GM23338 (cell line): ENCODE data around the gene MRPS26. TPM values are rescaled to one million over a fixed set of nuclear protein-coding genes. Genes with fewer than 3 reads are reported as not detected.

Experiments
- ATAC-seq: fragments of 200-7000 bp; cut with Tn5 transposase; 3 replicates; pipeline ENCODE4 v1.9.1; 2020
- DNase-seq: peaks from one replicate; pipeline ENCODE4 v3.0.0-alpha.2; 2015; ENCODE audit warnings: low spot score
- H2AFZ ChIP-seq: fragments of 200-600 bp; sonication (generic); 2 replicates; pipeline ENCODE4 v1.8.0; 2016; ENCODE audit warnings: antibody characterized with exemption, mild to moderate bottlenecking, moderate library complexity
- H3F3A ChIP-seq: fragments of 200-600 bp; sonication (generic); replicated peaks from 2 replicates; pipeline ENCODE4 v1.8.0; 2017; ENCODE audit warnings: antibody characterized with exemption, mixed run types, low read depth
- H3K27ac ChIP-seq: fragments of 200-600 bp; sonication (generic); 2 replicates; pipeline ENCODE4 v1.6.1; 2016; ENCODE audit warnings: low read depth
- H3K27me3 ChIP-seq: fragments of 200-600 bp; sonication (generic); 2 replicates; pipeline ENCODE4 v1.8.0; 2016; ENCODE audit warnings: mild to moderate bottlenecking, mixed run types, moderate library complexity; ENCODE audit not compliant: insufficient read depth
- H3K36me3 ChIP-seq: fragments of 200-600 bp; sonication (generic); 2 replicates; pipeline ENCODE4 v1.8.0; 2016; ENCODE audit warnings: mild to moderate bottlenecking; ENCODE audit not compliant: insufficient read depth
- H3K4me1 ChIP-seq: fragments of 200-600 bp; sonication (generic); 2 replicates; pipeline ENCODE4 v1.8.0; 2016; ENCODE audit warnings: mild to moderate bottlenecking, moderate library complexity; ENCODE audit not compliant: insufficient read depth
- H3K4me2 ChIP-seq: fragments of 200-600 bp; sonication (generic); 2 replicates; pipeline ENCODE4 v1.7.1; 2017; ENCODE audit warnings: mixed run types
- H3K4me3 ChIP-seq: fragments of 200-600 bp; sonication (generic); 2 replicates; pipeline ENCODE4 v1.6.1; 2016; ENCODE audit warnings: mixed run types
- H3K79me2 ChIP-seq: fragments of 200-600 bp; sonication (generic); replicated peaks from 2 replicates; pipeline ENCODE4 v1.8.0; 2017; ENCODE audit warnings: mild to moderate bottlenecking; ENCODE audit not compliant: insufficient read depth
- H3K9me2 ChIP-seq: fragments of 200-600 bp; sonication (generic); 2 replicates; pipeline ENCODE4 v1.8.0; 2017; ENCODE audit not compliant: insufficient read depth
- H4K20me1 ChIP-seq: fragments of 200-600 bp; sonication (generic); replicated peaks from 2 replicates; pipeline ENCODE4 v1.8.0; 2017; ENCODE audit warnings: mild to moderate bottlenecking; ENCODE audit not compliant: insufficient read depth
- H3K27ac Mint-ChIP-seq: 2 replicates; pipeline ENCODE4 v1.8.0; 2020; ENCODE audit warnings: inconsistent platforms, mild to moderate bottlenecking, moderate library complexity, mixed read lengths
- H3K27me3 Mint-ChIP-seq: 3 replicates; pipeline ENCODE4 v1.8.0; 2022; ENCODE audit warnings: low read depth, mild to moderate bottlenecking, moderate library complexity, mixed read lengths, inconsistent platforms; ENCODE audit not compliant: insufficient read depth, poor library complexity
- H3K36me3 Mint-ChIP-seq: 3 replicates; pipeline ENCODE4 v1.8.0; 2021; ENCODE audit warnings: low read depth, mild to moderate bottlenecking, inconsistent platforms, moderate library complexity, mixed read lengths
- H3K4me1 Mint-ChIP-seq: 3 replicates; pipeline ENCODE4 v1.8.0; 2020; ENCODE audit warnings: mild to moderate bottlenecking, inconsistent platforms, mixed read lengths
- H3K4me3 Mint-ChIP-seq: 3 replicates; pipeline ENCODE4 v1.8.0; 2021; ENCODE audit warnings: moderate library complexity, mild to moderate bottlenecking, inconsistent platforms, mixed read lengths
- H3K9me3 Mint-ChIP-seq: 3 replicates; pipeline ENCODE4 v1.8.0; 2020; ENCODE audit warnings: moderate library complexity, mild to moderate bottlenecking, inconsistent platforms, mixed read lengths
- NANOG ChIP-seq: IDR thresholded peaks from 2 replicates; pipeline ENCODE4 v1.6.1; 2016; ENCODE audit warnings: antibody characterized with exemption, borderline replicate concordance
- POLR2AphosphoS5 ChIP-seq: IDR thresholded peaks from 2 replicates; pipeline ENCODE4 v1.6.1; 2016; ENCODE audit warnings: antibody characterized with exemption, low read depth
- polyA plus RNA-seq: library from polyadenylated mRNA; unstranded; fragments of >200 nt; fragmentation: Nextera tagmentation; extraction: Ambion mirVana; gene quantifications from 2 replicates; pipeline ENCODE4 v1.2.1, GENCODE V29; 2016
- total RNA-seq: library from RNA; depleted of rRNA; stranded (reverse); fragments of >200 nt; shearing (Covaris generic); gene quantifications from 2 replicates; pipeline ENCODE4 v1.2.3, GENCODE V29; 2014
- TF ChIP-seq, protein P1 (sequence below): fragments of 250-450 bp; sonication (Bioruptor Pico); IDR thresholded peaks from 2 replicates; pipeline ENCODE4 v1.5.0; 2020; ENCODE audit warnings: mild to moderate bottlenecking, moderate library complexity
- TF ChIP-seq, protein P2 (sequence below), 2 experiments: fragments of 200-600 bp in 1 of 2; sonication (generic) in 1 of 2; conservative IDR thresholded peaks; 2 replicates each; pipeline versions ENCODE4 v1.5.1 to v1.6.1; 2016 to 2017; ENCODE audit warnings: antibody characterized with exemption in 2 of 2, low read depth in 2 of 2, mild to moderate bottlenecking in 2 of 2, moderate library complexity in 1 of 2
- TF ChIP-seq, protein P3 (sequence below): IDR thresholded peaks from one replicate; pipeline ENCODE4 v1.6.1; 2018; ENCODE audit warnings: antibody characterized with exemption; ENCODE audit not compliant: unreplicated experiment

MRPS26 gene
- total and polyA plus RNA-seq, 2 experiments from 2014 or later = 105 to 154 TPM

DNA sequence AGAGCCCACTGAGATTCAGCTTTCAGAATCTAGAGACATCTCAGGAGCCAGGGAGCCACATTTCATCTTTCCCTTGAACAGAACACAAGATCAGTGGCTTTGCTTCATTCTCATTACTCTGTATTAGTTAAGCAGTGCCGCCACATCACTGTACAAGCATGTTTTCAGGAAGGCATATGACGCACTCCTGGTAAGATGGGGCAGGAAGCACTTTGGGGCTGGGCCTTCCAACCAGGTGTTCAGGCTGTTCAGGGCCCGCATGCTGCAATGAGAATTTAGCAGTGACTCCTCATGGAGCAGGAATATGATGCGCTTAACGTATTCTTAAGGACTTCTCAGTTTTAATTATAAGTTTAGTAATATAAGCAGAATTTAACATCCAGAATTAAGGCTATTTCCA, 32.1 kb upstream of the MRPS26 start:
- Mint-ChIP-seq H3K9me3 (peaks cover 7% of the 10 kb centered on the region), H3K4me1 (no peaks in the 10 kb centered on the region), H3K36me3 (peaks cover 43% of the 10 kb centered on the region), H3K27ac (no peak overlapping the region), H3K27me3 (peaks cover 2% of the 10 kb centered on the region), H3K4me3 (no peak overlapping the region)
- H3K27ac ChIP-seq = no peak overlapping the region
- no peak for DNase-seq
- no peaks in the 10 kb centered on the region for H3K4me1 ChIP-seq
- TF ChIP-seq POLR2AphosphoS5 = no peak
- TF ChIP-seq, protein P1, sequence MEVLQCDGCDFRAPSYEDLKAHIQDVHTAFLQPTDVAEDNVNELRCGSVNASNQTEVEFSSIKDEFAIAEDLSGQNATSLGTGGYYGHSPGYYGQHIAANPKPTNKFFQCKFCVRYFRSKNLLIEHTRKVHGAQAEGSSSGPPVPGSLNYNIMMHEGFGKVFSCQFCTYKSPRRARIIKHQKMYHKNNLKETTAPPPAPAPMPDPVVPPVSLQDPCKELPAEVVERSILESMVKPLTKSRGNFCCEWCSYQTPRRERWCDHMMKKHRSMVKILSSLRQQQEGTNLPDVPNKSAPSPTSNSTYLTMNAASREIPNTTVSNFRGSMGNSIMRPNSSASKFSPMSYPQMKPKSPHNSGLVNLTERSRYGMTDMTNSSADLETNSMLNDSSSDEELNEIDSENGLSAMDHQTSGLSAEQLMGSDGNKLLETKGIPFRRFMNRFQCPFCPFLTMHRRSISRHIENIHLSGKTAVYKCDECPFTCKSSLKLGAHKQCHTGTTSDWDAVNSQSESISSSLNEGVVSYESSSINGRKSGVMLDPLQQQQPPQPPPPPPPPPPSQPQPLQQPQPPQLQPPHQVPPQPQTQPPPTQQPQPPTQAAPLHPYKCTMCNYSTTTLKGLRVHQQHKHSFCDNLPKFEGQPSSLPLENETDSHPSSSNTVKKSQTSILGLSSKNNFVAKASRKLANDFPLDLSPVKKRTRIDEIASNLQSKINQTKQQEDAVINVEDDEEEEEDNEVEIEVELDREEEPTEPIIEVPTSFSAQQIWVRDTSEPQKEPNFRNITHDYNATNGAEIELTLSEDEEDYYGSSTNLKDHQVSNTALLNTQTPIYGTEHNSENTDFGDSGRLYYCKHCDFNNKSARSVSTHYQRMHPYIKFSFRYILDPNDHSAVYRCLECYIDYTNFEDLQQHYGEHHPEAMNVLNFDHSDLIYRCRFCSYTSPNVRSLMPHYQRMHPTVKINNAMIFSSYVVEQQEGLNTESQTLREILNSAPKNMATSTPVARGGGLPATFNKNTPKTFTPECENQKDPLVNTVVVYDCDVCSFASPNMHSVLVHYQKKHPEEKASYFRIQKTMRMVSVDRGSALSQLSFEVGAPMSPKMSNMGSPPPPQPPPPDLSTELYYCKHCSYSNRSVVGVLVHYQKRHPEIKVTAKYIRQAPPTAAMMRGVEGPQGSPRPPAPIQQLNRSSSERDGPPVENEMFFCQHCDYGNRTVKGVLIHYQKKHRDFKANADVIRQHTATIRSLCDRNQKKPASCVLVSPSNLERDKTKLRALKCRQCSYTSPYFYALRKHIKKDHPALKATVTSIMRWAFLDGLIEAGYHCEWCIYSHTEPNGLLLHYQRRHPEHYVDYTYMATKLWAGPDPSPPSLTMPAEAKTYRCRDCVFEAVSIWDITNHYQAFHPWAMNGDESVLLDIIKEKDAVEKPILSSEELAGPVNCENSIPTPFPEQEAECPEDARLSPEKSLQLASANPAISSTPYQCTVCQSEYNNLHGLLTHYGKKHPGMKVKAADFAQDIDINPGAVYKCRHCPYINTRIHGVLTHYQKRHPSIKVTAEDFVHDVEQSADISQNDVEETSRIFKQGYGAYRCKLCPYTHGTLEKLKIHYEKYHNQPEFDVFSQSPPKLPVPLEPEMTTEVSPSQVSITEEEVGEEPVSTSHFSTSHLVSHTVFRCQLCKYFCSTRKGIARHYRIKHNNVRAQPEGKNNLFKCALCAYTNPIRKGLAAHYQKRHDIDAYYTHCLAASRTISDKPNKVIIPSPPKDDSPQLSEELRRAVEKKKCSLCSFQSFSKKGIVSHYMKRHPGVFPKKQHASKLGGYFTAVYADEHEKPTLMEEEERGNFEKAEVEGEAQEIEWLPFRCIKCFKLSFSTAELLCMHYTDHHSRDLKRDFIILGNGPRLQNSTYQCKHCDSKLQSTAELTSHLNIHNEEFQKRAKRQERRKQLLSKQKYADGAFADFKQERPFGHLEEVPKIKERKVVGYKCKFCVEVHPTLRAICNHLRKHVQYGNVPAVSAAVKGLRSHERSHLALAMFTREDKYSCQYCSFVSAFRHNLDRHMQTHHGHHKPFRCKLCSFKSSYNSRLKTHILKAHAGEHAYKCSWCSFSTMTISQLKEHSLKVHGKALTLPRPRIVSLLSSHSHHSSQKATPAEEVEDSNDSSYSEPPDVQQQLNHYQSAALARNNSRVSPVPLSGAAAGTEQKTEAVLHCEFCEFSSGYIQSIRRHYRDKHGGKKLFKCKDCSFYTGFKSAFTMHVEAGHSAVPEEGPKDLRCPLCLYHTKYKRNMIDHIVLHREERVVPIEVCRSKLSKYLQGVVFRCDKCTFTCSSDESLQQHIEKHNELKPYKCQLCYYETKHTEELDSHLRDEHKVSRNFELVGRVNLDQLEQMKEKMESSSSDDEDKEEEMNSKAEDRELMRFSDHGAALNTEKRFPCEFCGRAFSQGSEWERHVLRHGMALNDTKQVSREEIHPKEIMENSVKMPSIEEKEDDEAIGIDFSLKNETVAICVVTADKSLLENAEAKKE = no peak
- no peak for TF ChIP-seq NANOG
- H3K9me2 ChIP-seq = 0 out of 2 replicates have a peak, but pooled peaks cover 5% of the 10 kb centered on the region
- peaks cover 5% of the 10 kb centered on the region; the same call in 1 of the 2 replicates for H4K20me1 ChIP-seq
- H3K4me3 ChIP-seq = no peak overlapping the region
- H3K36me3 ChIP-seq = peaks cover 14% of the 10 kb centered on the region
- H3F3A ChIP-seq = no peaks in the 10 kb centered on the region
- H3K27me3 ChIP-seq = no peaks in the 10 kb centered on the region
- H3K4me2 ChIP-seq = no peak overlapping the region
- H2AFZ ChIP-seq = no peak overlapping the region
- ATAC-seq = no peak
- no peaks in the 10 kb centered on the region for H3K79me2 ChIP-seq

DNA sequence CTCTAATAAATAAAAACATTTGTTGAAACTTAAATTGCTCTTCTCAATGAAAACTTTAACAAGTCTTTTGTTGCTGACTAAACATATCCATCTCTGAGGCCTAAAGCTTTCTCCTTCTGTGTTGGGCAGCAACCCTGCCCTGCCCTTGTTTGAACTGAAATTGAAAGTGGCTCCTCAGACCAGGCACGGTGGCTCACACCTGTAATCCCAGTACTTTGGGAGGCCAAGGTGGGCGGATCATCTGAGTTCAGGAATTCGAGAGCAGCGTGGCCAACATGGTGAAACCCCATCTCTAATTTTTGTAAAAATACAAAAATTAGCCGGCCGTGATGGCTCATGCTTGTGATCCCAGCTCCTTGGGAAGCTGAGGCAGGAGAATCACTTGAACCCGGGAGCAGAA, 31.7 kb upstream of the MRPS26 start:
- H3K36me3 Mint-ChIP-seq = peaks cover 40% of the 10 kb centered on the region
- TF ChIP-seq POLR2AphosphoS5 (no peak), NANOG (no peak)
- TF ChIP-seq, protein P2, sequence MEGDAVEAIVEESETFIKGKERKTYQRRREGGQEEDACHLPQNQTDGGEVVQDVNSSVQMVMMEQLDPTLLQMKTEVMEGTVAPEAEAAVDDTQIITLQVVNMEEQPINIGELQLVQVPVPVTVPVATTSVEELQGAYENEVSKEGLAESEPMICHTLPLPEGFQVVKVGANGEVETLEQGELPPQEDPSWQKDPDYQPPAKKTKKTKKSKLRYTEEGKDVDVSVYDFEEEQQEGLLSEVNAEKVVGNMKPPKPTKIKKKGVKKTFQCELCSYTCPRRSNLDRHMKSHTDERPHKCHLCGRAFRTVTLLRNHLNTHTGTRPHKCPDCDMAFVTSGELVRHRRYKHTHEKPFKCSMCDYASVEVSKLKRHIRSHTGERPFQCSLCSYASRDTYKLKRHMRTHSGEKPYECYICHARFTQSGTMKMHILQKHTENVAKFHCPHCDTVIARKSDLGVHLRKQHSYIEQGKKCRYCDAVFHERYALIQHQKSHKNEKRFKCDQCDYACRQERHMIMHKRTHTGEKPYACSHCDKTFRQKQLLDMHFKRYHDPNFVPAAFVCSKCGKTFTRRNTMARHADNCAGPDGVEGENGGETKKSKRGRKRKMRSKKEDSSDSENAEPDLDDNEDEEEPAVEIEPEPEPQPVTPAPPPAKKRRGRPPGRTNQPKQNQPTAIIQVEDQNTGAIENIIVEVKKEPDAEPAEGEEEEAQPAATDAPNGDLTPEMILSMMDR (conservative IDR thresholded peaks at IDR 0.05; ENCODE audit: low read depth in 2 of 2) = no peak
- TF ChIP-seq, protein P3, sequence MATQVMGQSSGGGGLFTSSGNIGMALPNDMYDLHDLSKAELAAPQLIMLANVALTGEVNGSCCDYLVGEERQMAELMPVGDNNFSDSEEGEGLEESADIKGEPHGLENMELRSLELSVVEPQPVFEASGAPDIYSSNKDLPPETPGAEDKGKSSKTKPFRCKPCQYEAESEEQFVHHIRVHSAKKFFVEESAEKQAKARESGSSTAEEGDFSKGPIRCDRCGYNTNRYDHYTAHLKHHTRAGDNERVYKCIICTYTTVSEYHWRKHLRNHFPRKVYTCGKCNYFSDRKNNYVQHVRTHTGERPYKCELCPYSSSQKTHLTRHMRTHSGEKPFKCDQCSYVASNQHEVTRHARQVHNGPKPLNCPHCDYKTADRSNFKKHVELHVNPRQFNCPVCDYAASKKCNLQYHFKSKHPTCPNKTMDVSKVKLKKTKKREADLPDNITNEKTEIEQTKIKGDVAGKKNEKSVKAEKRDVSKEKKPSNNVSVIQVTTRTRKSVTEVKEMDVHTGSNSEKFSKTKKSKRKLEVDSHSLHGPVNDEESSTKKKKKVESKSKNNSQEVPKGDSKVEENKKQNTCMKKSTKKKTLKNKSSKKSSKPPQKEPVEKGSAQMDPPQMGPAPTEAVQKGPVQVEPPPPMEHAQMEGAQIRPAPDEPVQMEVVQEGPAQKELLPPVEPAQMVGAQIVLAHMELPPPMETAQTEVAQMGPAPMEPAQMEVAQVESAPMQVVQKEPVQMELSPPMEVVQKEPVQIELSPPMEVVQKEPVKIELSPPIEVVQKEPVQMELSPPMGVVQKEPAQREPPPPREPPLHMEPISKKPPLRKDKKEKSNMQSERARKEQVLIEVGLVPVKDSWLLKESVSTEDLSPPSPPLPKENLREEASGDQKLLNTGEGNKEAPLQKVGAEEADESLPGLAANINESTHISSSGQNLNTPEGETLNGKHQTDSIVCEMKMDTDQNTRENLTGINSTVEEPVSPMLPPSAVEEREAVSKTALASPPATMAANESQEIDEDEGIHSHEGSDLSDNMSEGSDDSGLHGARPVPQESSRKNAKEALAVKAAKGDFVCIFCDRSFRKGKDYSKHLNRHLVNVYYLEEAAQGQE = no peak

More for the DNA sequence above, 31.7 kb upstream of the MRPS26 start:
- no peak overlapping the region for H2AFZ ChIP-seq
- Mint-ChIP-seq H3K4me3 (no peak overlapping the region), H3K4me1 (no peaks in the 10 kb centered on the region), H3K27ac (no peak overlapping the region), H3K9me3 (peaks cover 7% of the 10 kb centered on the region), H3K27me3 (peaks cover 2% of the 10 kb centered on the region)
- no peak overlapping the region for H3K27ac ChIP-seq
- peaks cover 5% of the 10 kb centered on the region; the same call in 1 of the 2 replicates for H4K20me1 ChIP-seq
- no peak overlapping the region for H3K4me3 ChIP-seq
- H3K36me3 ChIP-seq = peaks cover 14% of the 10 kb centered on the region
- 0 out of 2 replicates have a peak, but pooled peaks cover 5% of the 10 kb centered on the region for H3K9me2 ChIP-seq
- DNase-seq (no peak), ATAC-seq (no peak)
- no peaks in the 10 kb centered on the region for H3K27me3 ChIP-seq
- H3F3A ChIP-seq = no peaks in the 10 kb centered on the region
- no peaks in the 10 kb centered on the region for H3K4me1 ChIP-seq
- H3K4me2 ChIP-seq = no peak overlapping the region
- H3K79me2 ChIP-seq = no peaks in the 10 kb centered on the region
